GM12892 (cell line): ENCODE data around the gene SEC16A.

Source experiments
- DNase-seq: peaks from one replicate; pipeline ENCODE4 v3.0.0; 2011; ENCODE audit not compliant: insufficient read length
- FAIRE-seq: peaks from 2 replicates; lab custom pipeline; 2011; peaks lifted over from hg19 to GRCh38; lab: Jason Lieb, UNC
- POLR2A ChIP-seq: IDR thresholded peaks from 2 replicates; pipeline ENCODE4 v1.6.1; 2011; ENCODE audit warnings: low read depth, low read length, control low read depth
- POLR2AphosphoS5 ChIP-seq: IDR thresholded peaks from 2 replicates; pipeline ENCODE4 v1.6.1; 2011; ENCODE audit warnings: low read depth, low read length, control low read depth
- TAF1 ChIP-seq: IDR thresholded peaks from 2 replicates; pipeline ENCODE4 v1.6.1; 2011; ENCODE audit warnings: low read depth, mild to moderate bottlenecking, control low read depth, low read length, borderline replicate concordance

SEC16A gene

GRCh38 chr9:136424750-136425362 lies 58.0 kb downstream of the SEC16A start:
- DNase-seq (no peak), FAIRE-seq (no peak)
- no peak for TF ChIP-seq TAF1
- no peak for TF ChIP-seq POLR2AphosphoS5
- TF ChIP-seq POLR2A, result no peak

- TF ChIP-seq POLR2AphosphoS5 (0 out of 2 replicates have a peak, but pooled peaks have one; percentile 11), POLR2A (no peak)
- FAIRE-seq, result no peak
- no peak for DNase-seq
Observed at GRCh38 chr9:136423432-136424146, 59.3 kb downstream of the SEC16A start.

- TF ChIP-seq TAF1 (no peak), POLR2A (no peak), POLR2AphosphoS5 (no peak)
Observed at GRCh38 chr9:136422876-136423275, 60.0 kb downstream of the SEC16A start.

GRCh38 chr9:136421791-136422190 lies 61.0 kb downstream of the SEC16A start:
- no peak for FAIRE-seq
- TF ChIP-seq POLR2A, result peak; percentile 41; the same call in 1 of the 2 replicates
- no peak for TF ChIP-seq TAF1
- TF ChIP-seq POLR2AphosphoS5, result no peak

More at GRCh38 chr9:136422876-136423275, 60.0 kb downstream of the SEC16A start:
- DNase-seq, result no peak
- FAIRE-seq, result no peak

GRCh38 chr9:136419092-136419420 lies 63.8 kb downstream of the SEC16A start:
- DNase-seq (no peak), FAIRE-seq (no peak)
- TF ChIP-seq POLR2AphosphoS5 (no peak), POLR2A (no peak), TAF1 (no peak)

More at GRCh38 chr9:136421791-136422190, 61.0 kb downstream of the SEC16A start:
- no peak for DNase-seq

GRCh38 chr9:136418182-136419091 lies 64.4 kb downstream of the SEC16A start:
- DNase-seq (no peak), FAIRE-seq (no peak)
- TF ChIP-seq POLR2AphosphoS5 (no peak), POLR2A (no peak), TAF1 (no peak)

- no peak for FAIRE-seq
- DNase-seq, result no peak
- no peak for TF ChIP-seq POLR2AphosphoS5
- no peak for TF ChIP-seq POLR2A
- no peak for TF ChIP-seq TAF1
Observed at GRCh38 chr9:136416914-136417313, 65.9 kb downstream of the SEC16A start.

GRCh38 chr9:136416427-136416826 lies 66.4 kb downstream of the SEC16A start:
- DNase-seq (no peak), FAIRE-seq (no peak)
- TF ChIP-seq POLR2A (no peak; the same call in 1 of the 2 replicates), TAF1 (no peak), POLR2AphosphoS5 (no peak)

GRCh38 chr9:136412962-136413361 lies 69.9 kb downstream of the SEC16A start:
- FAIRE-seq (no peak), DNase-seq (no peak)
- TF ChIP-seq POLR2AphosphoS5 (no peak), TAF1 (no peak), POLR2A (no peak)

- no peak for DNase-seq
- no peak for FAIRE-seq
- TF ChIP-seq POLR2A (no peak), TAF1 (no peak), POLR2AphosphoS5 (no peak)
Observed at GRCh38 chr9:136411378-136411777, 71.5 kb downstream of the SEC16A start.

- peak; percentile 94 for TF ChIP-seq POLR2A
- peak; percentile 92 for TF ChIP-seq POLR2AphosphoS5
- TF ChIP-seq TAF1, result peak; percentile 94
- DNase-seq (peak; percentile 99), FAIRE-seq (peak; percentile 98)
Observed at GRCh38 chr9:136410500-136411287, 72.1 kb downstream of the SEC16A start, which contains the start of the genes ENTR1 and PMPCA. Gene ENTR1, minus strand, starts transcription at chr9:136410614. Its CDS starts 217 bp downstream, at chr9:136410397. Gene PMPCA, plus strand, starts transcription at chr9:136410658. Its CDS starts 11 bp downstream, at chr9:136410669.
